ENCODE data around the gene RASGRF2.

DNA sequence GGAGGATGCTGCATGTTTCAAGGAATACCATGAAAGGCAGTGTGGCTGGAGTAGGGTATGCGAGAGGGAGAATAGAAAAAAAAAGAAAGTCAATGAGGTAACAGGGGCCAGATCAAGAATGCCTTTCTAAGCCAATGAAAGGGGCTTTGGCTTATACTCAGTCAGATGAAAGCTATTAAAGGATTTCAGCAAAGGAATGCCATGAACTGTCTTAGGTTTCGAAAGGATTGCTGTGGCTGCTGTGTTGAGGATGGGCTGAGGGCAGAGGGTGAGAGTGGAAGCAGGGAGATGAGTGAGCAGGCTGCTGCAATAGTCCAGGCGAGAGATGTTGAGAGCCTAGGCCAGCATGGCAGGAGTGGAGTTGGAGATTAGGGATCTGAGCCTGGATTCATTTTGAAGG lies 137.6 kb downstream of the RASGRF2 start:
- TF ChIP-seq, protein P1, sequence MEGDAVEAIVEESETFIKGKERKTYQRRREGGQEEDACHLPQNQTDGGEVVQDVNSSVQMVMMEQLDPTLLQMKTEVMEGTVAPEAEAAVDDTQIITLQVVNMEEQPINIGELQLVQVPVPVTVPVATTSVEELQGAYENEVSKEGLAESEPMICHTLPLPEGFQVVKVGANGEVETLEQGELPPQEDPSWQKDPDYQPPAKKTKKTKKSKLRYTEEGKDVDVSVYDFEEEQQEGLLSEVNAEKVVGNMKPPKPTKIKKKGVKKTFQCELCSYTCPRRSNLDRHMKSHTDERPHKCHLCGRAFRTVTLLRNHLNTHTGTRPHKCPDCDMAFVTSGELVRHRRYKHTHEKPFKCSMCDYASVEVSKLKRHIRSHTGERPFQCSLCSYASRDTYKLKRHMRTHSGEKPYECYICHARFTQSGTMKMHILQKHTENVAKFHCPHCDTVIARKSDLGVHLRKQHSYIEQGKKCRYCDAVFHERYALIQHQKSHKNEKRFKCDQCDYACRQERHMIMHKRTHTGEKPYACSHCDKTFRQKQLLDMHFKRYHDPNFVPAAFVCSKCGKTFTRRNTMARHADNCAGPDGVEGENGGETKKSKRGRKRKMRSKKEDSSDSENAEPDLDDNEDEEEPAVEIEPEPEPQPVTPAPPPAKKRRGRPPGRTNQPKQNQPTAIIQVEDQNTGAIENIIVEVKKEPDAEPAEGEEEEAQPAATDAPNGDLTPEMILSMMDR (IDR thresholded peaks at IDR 0.05) = no peak
- no peak for TF ChIP-seq POLR2A (IDR thresholded peaks at IDR 0.05)
- no peak for TF ChIP-seq POLR2AphosphoS5 (IDR thresholded peaks at IDR 0.05)
